Activated T-helper 1 cell treated with anti-CD3 and anti-CD28 coated beads, Interleukin-12 subunit alpha, Interleukin-12 subunit beta, Interleukin-2, Interleukin-4 antibody, amounts not matched to agents 30 ng/mL and 10 ng/mL and 1 ng/mL, durations not matched to agents 14 hours and 24 hours and 36 hours (primary cell): ENCODE data around the gene CEP250. TPM values are rescaled to one million over a fixed set of nuclear protein-coding genes. Genes with fewer than 3 reads are reported as not detected.
"Not testable (repeated sequence)": the region's sequence is repeated elsewhere in the genome, so short reads cannot be mapped to it uniquely, and the experiment has no call there.

Source experiments
- DNase-seq: peaks from one replicate; pipeline ENCODE4 v3.0.0; 2021; ENCODE audit warnings: low spot score
- H3K27ac Mint-ChIP-seq: one replicate; pipeline ENCODE4 v1.8.0; 2021; ENCODE audit warnings: mild to moderate bottlenecking, mixed read lengths
- H3K27me3 Mint-ChIP-seq: one replicate; pipeline ENCODE4 v1.8.0; 2022; ENCODE audit warnings: mild to moderate bottlenecking, moderate library complexity, mixed read lengths; ENCODE audit not compliant: insufficient read depth
- H3K36me3 Mint-ChIP-seq: one replicate; pipeline ENCODE4 v1.8.0; 2021; ENCODE audit warnings: low read depth, mixed read lengths
- H3K4me1 Mint-ChIP-seq: one replicate; pipeline ENCODE4 v1.8.0; 2021; ENCODE audit warnings: low read depth, mixed read lengths
- H3K4me3 Mint-ChIP-seq: one replicate; pipeline ENCODE4 v1.8.0; 2021; ENCODE audit warnings: mild to moderate bottlenecking, moderate library complexity, mixed read lengths
- H3K9me3 Mint-ChIP-seq: one replicate; pipeline ENCODE4 v1.8.0; 2021; ENCODE audit warnings: mixed read lengths
- intact Hi-C: fragments of 100-400 bp; cut with micrococcal nuclease; formaldehyde crosslinking; loops from one replicate; pipeline ENCODE4 v1.15.1; 2024
- total RNA-seq: library from RNA; stranded (reverse); gene quantifications from 2 replicates; pipeline ENCODE4 v1.2.3, GENCODE V29; 2022

CEP250 gene
- total RNA-seq, 1 donor from 2014 or later = 45.6 TPM

GRCh38 chr20:35443003-35443402 is 12.4 kb upstream of the CEP250 start:
- Mint-ChIP-seq H3K9me3 (no peaks in the 10 kb centered on the region), H3K36me3 (no peaks in the 10 kb centered on the region), H3K4me3 (no peak overlapping the region), H3K27me3 (peaks cover 18% of the 10 kb centered on the region), H3K27ac (no peak overlapping the region), H3K4me1 (peaks cover 8% of the 10 kb centered on the region)
- intact Hi-C loops = no loop called here
- DNase-seq = no peak

- H3K27ac Mint-ChIP-seq = no peak overlapping the region
Observed at GRCh38 chr20:35444226-35444625, 11.2 kb upstream of the CEP250 start.

GRCh38 chr20:35446356-35447078 is 8.9 kb upstream of the CEP250 start:
- no peak for DNase-seq
- Mint-ChIP-seq H3K4me1 (peaks cover 4% of the 10 kb centered on the region), H3K9me3 (no peaks in the 10 kb centered on the region), H3K27ac (no peak overlapping the region), H3K27me3 (peaks cover 14% of the 10 kb centered on the region), H3K36me3 (no peaks in the 10 kb centered on the region), H3K4me3 (peak overlapping the region; percentile 81)
- intact Hi-C loops = loop anchor here (1.0 kb wide), 4 partner anchors 9 to 301 kb away; partner anchors contain the start of gene CEP250

More at GRCh38 chr20:35444226-35444625, 11.2 kb upstream of the CEP250 start:
- Mint-ChIP-seq H3K36me3 (no peaks in the 10 kb centered on the region), H3K4me1 (peaks cover 8% of the 10 kb centered on the region), H3K27me3 (peaks cover 19% of the 10 kb centered on the region), H3K9me3 (no peaks in the 10 kb centered on the region), H3K4me3 (no peak overlapping the region)
- intact Hi-C loops = no loop called here
- no peak for DNase-seq

- H3K9me3 Mint-ChIP-seq = no peaks in the 10 kb centered on the region
- intact Hi-C loops = loop anchor here (1.0 kb wide), 4 partner anchors 8 to 302 kb away; partner anchors contain the start of gene CEP250
- peak overlapping the region; percentile 89 for H3K4me3 Mint-ChIP-seq
- no peaks in the 10 kb centered on the region for H3K36me3 Mint-ChIP-seq
- H3K27me3 Mint-ChIP-seq = peaks cover 11% of the 10 kb centered on the region
- peak overlapping the region; percentile 72 for H3K27ac Mint-ChIP-seq
- peaks cover 4% of the 10 kb centered on the region for H3K4me1 Mint-ChIP-seq
- peak; percentile 84 for DNase-seq
Observed at GRCh38 chr20:35447082-35447789, 8.2 kb upstream of the CEP250 start.

GRCh38 chr20:35448788-35449373 is 6.5 kb upstream of the CEP250 start:
- no peaks in the 10 kb centered on the region for H3K36me3 Mint-ChIP-seq
- no peak overlapping the region for H3K4me3 Mint-ChIP-seq
- no peaks in the 10 kb centered on the region for H3K9me3 Mint-ChIP-seq
- DNase-seq = no peak
- H3K27ac Mint-ChIP-seq = no peak overlapping the region
- intact Hi-C loops = no loop called here
- peaks cover 9% of the 10 kb centered on the region for H3K27me3 Mint-ChIP-seq
- H3K4me1 Mint-ChIP-seq = peaks cover 4% of the 10 kb centered on the region

GRCh38 chr20:35449855-35450254 is 5.5 kb upstream of the CEP250 start:
- not testable (repeated sequence) for H3K4me1 Mint-ChIP-seq, H3K27me3 Mint-ChIP-seq, DNase-seq, H3K36me3 Mint-ChIP-seq, H3K4me3 Mint-ChIP-seq, H3K27ac Mint-ChIP-seq, H3K9me3 Mint-ChIP-seq
- intact Hi-C loops = loop anchor here (10.0 kb wide), 2 partner anchors 215 to 625 kb away; partner anchors contain the start of genes CPNE1, NCOA6 and RBM12

GRCh38 chr20:35451295-35451694 is 4.1 kb upstream of the CEP250 start:
- no peak overlapping the region for H3K4me3 Mint-ChIP-seq
- H3K36me3 Mint-ChIP-seq = no peaks in the 10 kb centered on the region
- DNase-seq = no peak
- peaks cover 3% of the 10 kb centered on the region for H3K27me3 Mint-ChIP-seq
- intact Hi-C loops = loop anchor here (10.0 kb wide), 2 partner anchors 214 to 626 kb away; partner anchors contain the start of genes CPNE1, NCOA6 and RBM12
- peaks cover 12% of the 10 kb centered on the region for H3K4me1 Mint-ChIP-seq
- no peak overlapping the region for H3K27ac Mint-ChIP-seq
- H3K9me3 Mint-ChIP-seq = no peaks in the 10 kb centered on the region

GRCh38 chr20:35453647-35454046 is 1.8 kb upstream of the CEP250 start:
- peak overlapping the region; percentile 93 for H3K4me3 Mint-ChIP-seq
- H3K27me3 Mint-ChIP-seq = peaks cover 1% of the 10 kb centered on the region
- no peak for DNase-seq
- no peaks in the 10 kb centered on the region for H3K9me3 Mint-ChIP-seq
- H3K27ac Mint-ChIP-seq = no peak overlapping the region
- intact Hi-C loops = loop anchor here (1.0 to 10.0 kb wide), 6 partner anchors 149 to 629 kb away; partner anchors contain the start of genes CPNE1, EDEM2, NCOA6 and RBM12
- H3K36me3 Mint-ChIP-seq = peaks cover 6% of the 10 kb centered on the region
- H3K4me1 Mint-ChIP-seq = peaks cover 22% of the 10 kb centered on the region

GRCh38 chr20:35456700-35457099 is 1.3 kb downstream of the CEP250 start:
- H3K4me1 Mint-ChIP-seq = peaks cover 22% of the 10 kb centered on the region
- H3K4me3 Mint-ChIP-seq, H3K27ac Mint-ChIP-seq, DNase-seq, H3K36me3 Mint-ChIP-seq, H3K27me3 Mint-ChIP-seq, H3K9me3 Mint-ChIP-seq: not testable (repeated sequence)
- intact Hi-C loops = loop anchor here (5.0 to 10.0 kb wide), 4 partner anchors 36 to 632 kb away; partner anchors contain the start of genes CPNE1, NCOA6, RBM12 and TRPC4AP

- not testable (repeated sequence) for H3K27me3 Mint-ChIP-seq, H3K4me3 Mint-ChIP-seq, DNase-seq, H3K9me3 Mint-ChIP-seq, H3K27ac Mint-ChIP-seq
- H3K4me1 Mint-ChIP-seq = peaks cover 22% of the 10 kb centered on the region
- intact Hi-C loops = loop anchor here (5.0 to 10.0 kb wide), 4 partner anchors 35 to 633 kb away; partner anchors contain the start of genes CPNE1, NCOA6, RBM12 and TRPC4AP
- peaks cover 12% of the 10 kb centered on the region for H3K36me3 Mint-ChIP-seq
Observed at GRCh38 chr20:35457539-35457938, 2.1 kb downstream of the CEP250 start.

GRCh38 chr20:35458388-35458787 is 3.0 kb downstream of the CEP250 start:
- intact Hi-C loops = loop anchor here (5.0 to 10.0 kb wide), 4 partner anchors 34 to 634 kb away; partner anchors contain the start of genes CPNE1, NCOA6, RBM12 and TRPC4AP
- no peaks in the 10 kb centered on the region for H3K27me3 Mint-ChIP-seq
- no peaks in the 10 kb centered on the region for H3K9me3 Mint-ChIP-seq
- peaks cover 22% of the 10 kb centered on the region for H3K4me1 Mint-ChIP-seq
- peaks cover 12% of the 10 kb centered on the region for H3K36me3 Mint-ChIP-seq
- no peak overlapping the region for H3K4me3 Mint-ChIP-seq
- no peak for DNase-seq
- no peak overlapping the region for H3K27ac Mint-ChIP-seq

GRCh38 chr20:35461620-35462019 is 6.2 kb downstream of the CEP250 start:
- DNase-seq = no peak
- no peak overlapping the region for H3K27ac Mint-ChIP-seq
- H3K4me1 Mint-ChIP-seq = peaks cover 11% of the 10 kb centered on the region
- peaks cover 19% of the 10 kb centered on the region for H3K36me3 Mint-ChIP-seq
- intact Hi-C loops = loop anchor here (2.0 to 5.0 kb wide), 3 partner anchors 61 to 237 kb away; partner anchors contain the start of genes NFS1 and ROMO1
- H3K27me3 Mint-ChIP-seq = no peaks in the 10 kb centered on the region
- H3K9me3 Mint-ChIP-seq = no peaks in the 10 kb centered on the region
- H3K4me3 Mint-ChIP-seq = no peak overlapping the region
